Peyer's patch (tissue), 4 donors: ENCODE data around the gene WSCD1. TPM values are rescaled to one million over a fixed set of nuclear protein-coding genes. Genes with fewer than 3 reads are reported as not detected.
A peak's percentile ranks its signal among the peaks of the same experiment; 100 is the strongest.

Experiments
- DNase-seq, 3 donors: peaks; one replicate each; pipeline ENCODE4 v3.0.0-alpha.2; 2017 to 2019
- H3K27ac ChIP-seq, 4 donors: fragments of 200-600 bp; sonication (generic); one replicate each; pipeline ENCODE4 v1.5.1; 2016 to 2019
- H3K27me3 ChIP-seq, 2 donors: fragments of 200-600 bp; sonication (generic); one replicate each; pipeline ENCODE4 v1.5.1; 2019
- H3K36me3 ChIP-seq, 3 donors: fragments of 200-600 bp; sonication (generic); one replicate each; pipeline ENCODE4 v1.5.1; 2016 to 2019
- H3K4me1 ChIP-seq, 4 donors: fragments of 200-600 bp; sonication (generic); one replicate each; pipeline ENCODE4 v1.5.1; 2016 to 2019
- H3K4me3 ChIP-seq, 4 donors: fragments of 200-600 bp; sonication (generic); 1 replicate in 3 of 4; 2 replicates in 1 of 4; pipeline ENCODE4 v1.5.1; 2016 to 2019; ENCODE audit warnings: mild to moderate bottlenecking in 1 of 4
- H3K9me3 ChIP-seq, 4 donors: fragments of 200-600 bp; sonication (generic); one replicate each; pipeline ENCODE4 v1.5.1; 2016 to 2019; ENCODE audit warnings: mild to moderate bottlenecking in 1 of 4
- CTCF ChIP-seq, 6 experiments: fragments of 450-650 bp in 4 of 6; fragments of 200-600 bp in 2 of 6; sonication (generic) in 1 of 6; IDR thresholded peaks; one replicate each; pipeline ENCODE4 v1.5.1; 2017 to 2019; ENCODE audit warnings: antibody characterized with exemption in 6 of 6, mild to moderate bottlenecking in 3 of 6, moderate library complexity in 1 of 6
- POLR2A ChIP-seq, 2 donors: fragments of 450-650 bp; IDR thresholded peaks; one replicate each; pipeline ENCODE4 v1.5.1; 2017; ENCODE audit warnings: antibody characterized with exemption in 2 of 2, mild to moderate bottlenecking in 2 of 2, moderate library complexity in 2 of 2
- total RNA-seq, 4 donors: library from RNA; depleted of rRNA; stranded (reverse); fragments of >200 nt; gene quantifications; one replicate each; pipeline ENCODE4 v1.1.0, GENCODE V29; 2016

The WSCD1 gene
- total RNA-seq, 4 donors from 2014 or later, result 5.8 to 47.3 (median 42.9) TPM

- TF ChIP-seq CTCF (IDR thresholded peaks at IDR 0.05) (no peak), POLR2A (IDR thresholded peaks at IDR 0.05) (no peak)
- Histone ChIP-seq H3K4me1 (no peaks in the 10 kb centered on the region), H3K9me3 (no peaks in the 10 kb centered on the region), H3K27ac (no peak overlapping the region), H3K27me3 (no peaks in the 10 kb centered on the region), H3K4me3 (no peak overlapping the region), H3K36me3 (peaks cover 0 to 14% (median 0%) of the 10 kb centered on the region in 3 donors)
- DNase-seq, result peak in 1 of 3 donors; percentile 22
Observed at GRCh38 chr17:6092903-6093468, 22.8 kb downstream of the WSCD1 start.

- H3K4me1 ChIP-seq, result no peaks in the 10 kb centered on the region
- TF ChIP-seq POLR2A (IDR thresholded peaks at IDR 0.05) (no peak), CTCF (IDR thresholded peaks at IDR 0.05) (no peak)
- H3K9me3 ChIP-seq, result no peaks in the 10 kb centered on the region
- no peaks in the 10 kb centered on the region for H3K27me3 ChIP-seq
- peaks cover 0 to 14% (median 0%) of the 10 kb centered on the region in 3 donors for H3K36me3 ChIP-seq
- no peak overlapping the region for H3K4me3 ChIP-seq
- no peak for DNase-seq
- no peak overlapping the region for H3K27ac ChIP-seq
Observed at GRCh38 chr17:6094453-6094852, 24.3 kb downstream of the WSCD1 start.

GRCh38 chr17:6094926-6095325 lies 24.7 kb downstream of the WSCD1 start:
- H3K4me1 ChIP-seq, result no peaks in the 10 kb centered on the region
- no peaks in the 10 kb centered on the region for H3K9me3 ChIP-seq
- peak in 1 of 3 donors; percentile 34 for DNase-seq
- H3K36me3 ChIP-seq, result peaks cover 0 to 14% (median 0%) of the 10 kb centered on the region in 3 donors
- no peak overlapping the region for H3K27ac ChIP-seq
- H3K27me3 ChIP-seq, result no peaks in the 10 kb centered on the region
- TF ChIP-seq POLR2A (IDR thresholded peaks at IDR 0.05) (no peak), CTCF (IDR thresholded peaks at IDR 0.05) (no peak)
- H3K4me3 ChIP-seq, result no peak overlapping the region

GRCh38 chr17:6095501-6095900 lies 25.3 kb downstream of the WSCD1 start:
- TF ChIP-seq POLR2A (IDR thresholded peaks at IDR 0.05) (no peak), CTCF (IDR thresholded peaks at IDR 0.05) (no peak)
- Histone ChIP-seq H3K27me3 (no peaks in the 10 kb centered on the region), H3K27ac (no peak overlapping the region), H3K4me1 (no peaks in the 10 kb centered on the region), H3K36me3 (peaks cover 0 to 14% (median 0%) of the 10 kb centered on the region in 3 donors), H3K4me3 (no peak overlapping the region), H3K9me3 (no peaks in the 10 kb centered on the region)
- peak in 1 of 3 donors; percentile 28 for DNase-seq

- TF ChIP-seq CTCF (IDR thresholded peaks at IDR 0.05) (no peak), POLR2A (IDR thresholded peaks at IDR 0.05) (no peak)
- no peak overlapping the region for H3K4me3 ChIP-seq
- H3K9me3 ChIP-seq, result no peaks in the 10 kb centered on the region
- peak in 1 of 3 donors; percentile 23 for DNase-seq
- peaks cover 0 to 6% (median 0%) of the 10 kb centered on the region in 4 donors for H3K4me1 ChIP-seq
- no peaks in the 10 kb centered on the region for H3K27me3 ChIP-seq
- no peak overlapping the region for H3K27ac ChIP-seq
- H3K36me3 ChIP-seq, result peaks cover 0 to 14% (median 0%) of the 10 kb centered on the region in 3 donors
Observed at GRCh38 chr17:6096201-6097004, 26.2 kb downstream of the WSCD1 start.
